ENCODE results near the gene GDA. TPM values are rescaled to one million over a fixed set of nuclear protein-coding genes. Genes with fewer than 3 reads are reported as not detected.

The GDA gene
- total RNA-seq, 4 donors from 2014 or later, result 1.2 to 89.9 (median 55.9) TPM

GRCh38 chr9:72299017-72299603 lies 149.9 kb downstream of the GDA start:
- no peaks in the 10 kb centered on the region for H3K9me3 ChIP-seq
- in situ Hi-C loops (cut with MboI; ENCODE audit: low pct_ligation_motif_present in 1 of 4, low pct_unique_long_range_greater_than_20kb in 1 of 4, low sequenced_read_pairs in 3 of 4), result loop anchor here in 2 of 4 donors (10.0 to 25.0 kb wide), 2 partner anchors 66 to 513 kb away; partner anchors contain the start of gene ZFAND5 (in 1 of the 2)
- H3K4me3 ChIP-seq, result no peak overlapping the region
- H3K27me3 ChIP-seq, result no peaks in the 10 kb centered on the region
- H3K36me3 ChIP-seq, result no peaks in the 10 kb centered on the region
- H3K4me1 ChIP-seq, result peaks cover under 1 to 24% (median 1%) of the 10 kb centered on the region in 4 donors
- TF ChIP-seq POLR2AphosphoS5 (IDR thresholded peaks at IDR 0.05), result no peak
- TF ChIP-seq POLR2A (IDR thresholded peaks at IDR 0.05), result no peak
- TF ChIP-seq EP300 (IDR thresholded peaks at IDR 0.05; ENCODE audit: low read depth), result no peak
- no peak for TF ChIP-seq CTCF (IDR thresholded peaks at IDR 0.05)
- 90 to 95% methylated on average over 6 to 8 of the region's 8 CpGs for WGBS, 2 donors (ENCODE audit: low coverage in 1 of 2)
- intact Hi-C loops (cut with DNase I; ENCODE audit: low total_unique reads), result no loop called here
- no peak for DNase-seq
- no peak overlapping the region for H3K27ac ChIP-seq

- WGBS, 2 donors (ENCODE audit: low coverage in 1 of 2), result 87 to 89% methylated on average over 4 of the region's 4 CpGs
- intact Hi-C loops (cut with DNase I; ENCODE audit: low total_unique reads), result no loop called here
- in situ Hi-C loops (cut with MboI; ENCODE audit: low pct_ligation_motif_present in 1 of 4, low pct_unique_long_range_greater_than_20kb in 1 of 4, low sequenced_read_pairs in 3 of 4), result loop anchor here in 1 of 4 donors (10.0 kb wide), 1 partner anchor 54 kb away; no protein-coding TSS in a partner anchor
- DNase-seq, result no peak
- no peaks in the 10 kb centered on the region for H3K27me3 ChIP-seq
- no peaks in the 10 kb centered on the region for H3K9me3 ChIP-seq
- no peak overlapping the region for H3K27ac ChIP-seq
- H3K36me3 ChIP-seq, result no peaks in the 10 kb centered on the region
- H3K4me3 ChIP-seq, result no peak overlapping the region
- peaks cover 5 to 23% (median 14%) of the 10 kb centered on the region in 4 donors for H3K4me1 ChIP-seq
- TF ChIP-seq CTCF (IDR thresholded peaks at IDR 0.05), result no peak
- TF ChIP-seq POLR2A (IDR thresholded peaks at IDR 0.05), result no peak
- no peak for TF ChIP-seq EP300 (IDR thresholded peaks at IDR 0.05; ENCODE audit: low read depth)
- no peak for TF ChIP-seq POLR2AphosphoS5 (IDR thresholded peaks at IDR 0.05)
These were observed 151.6 kb downstream of the GDA start for GRCh38 chr9:72300873-72301272.

Small RNA genes lying within 50 kb of the gene (small RNA-seq; reads per million reads assigned to genes)
- gene RNA5SP285, result 0 reads per million in 4 donors

Other genes with a start within 250 kb of the GDA start
- 10 to 100 TPM in 3 of 4 donors, 1 to 10 TPM in 1; 4.6 to 37.0 (median 21.5) TPM for gene ABHD17B, start 238.2 kb upstream of the GDA start, total RNA-seq
- 10 to 100 TPM in 2 of 4 donors, 1 to 10 TPM in 2; 3.0 to 14.9 (median 9.8) TPM for gene C9orf85, start 237.8 kb upstream of the GDA start, total RNA-seq
- gene C9orf57, start 88.8 kb upstream of the GDA start, total RNA-seq, result not detected
- 100 to 1,000 TPM in 2 of 4 donors, 10 to 100 TPM in 2; 49.0 to 190 (median 98.2) TPM for gene ZFAND5, start 215.8 kb downstream of the GDA start, total RNA-seq

Measured in transverse colon (tissue), 4 donors.